SK-N-SH (cell line): ENCODE measurements around the gene POT1. TPM values are rescaled to one million over a fixed set of nuclear protein-coding genes. Genes with fewer than 3 reads are reported as not detected.

Source experiments
- CTCF ChIA-PET: fragments of 300-600, 350-600 bp; formaldehyde crosslinking; extraction: SDS; loops from one replicate; lab custom pipeline; 2021; lab: Yijun Ruan, JAX
- POLR2A ChIA-PET: fragments of 350-600 bp; sonication (Branson Sonifier 250); formaldehyde crosslinking; extraction: SDS; loops from one replicate; lab custom pipeline; 2020; ENCODE audit warnings: antibody characterized with exemption, inconsistent platforms; lab: Yijun Ruan, JAX
- DNase-seq: peaks from one replicate; pipeline ENCODE4 v3.0.0; 2012
- H2AFZ ChIP-seq: fragments of 200-600 bp; sonication (generic); 2 replicates; pipeline ENCODE4 v1.8.1; 2016; ENCODE audit warnings: antibody characterized with exemption, mild to moderate bottlenecking, low read depth
- H3F3A ChIP-seq: fragments of 200-600 bp; sonication (generic); replicated peaks from 2 replicates; pipeline ENCODE3; 2016; ENCODE audit warnings: antibody characterized with exemption, mild to moderate bottlenecking; ENCODE audit not compliant: insufficient read depth
- H3K27ac ChIP-seq, 2 experiments: fragments of 200-500 bp in 1 of 2; fragments of 200-600 bp in 1 of 2; sonication (Bioruptor generic) in 1 of 2; sonication (generic), shearing (Covaris generic) in 1 of 2; 2 replicates each; pipeline versions ENCODE4 v1.5.1 to v1.6.1; 2014 to 2016; ENCODE audit warnings: low read depth in 2 of 2, inconsistent platforms in 1 of 2, low read length in 1 of 2, mild to moderate bottlenecking in 1 of 2, mixed read lengths in 1 of 2
- H3K27me3 ChIP-seq: fragments of 200-600 bp; sonication (generic), shearing (Covaris generic); 2 replicates; pipeline ENCODE4 v1.6.1; 2016; ENCODE audit warnings: mixed run types; ENCODE audit not compliant: insufficient read depth
- H3K36me3 ChIP-seq, 2 experiments: fragments of 200-500 bp in 1 of 2; fragments of 200-600 bp in 1 of 2; sonication (Bioruptor generic) in 1 of 2; sonication (generic) in 1 of 2; replicated peaks in 1 of 2; 2 replicates each; pipeline versions ENCODE3 to v1.5.1; 2014 to 2016; ENCODE audit warnings: low read length in 1 of 2, mild to moderate bottlenecking in 1 of 2; ENCODE audit not compliant: insufficient read depth in 2 of 2, control insufficient read depth in 1 of 2
- H3K4me1 ChIP-seq, 2 experiments: fragments of 200-500 bp in 1 of 2; fragments of 200-600 bp in 1 of 2; sonication (Bioruptor generic) in 1 of 2; sonication (generic), shearing (Covaris generic) in 1 of 2; 2 replicates each; pipeline versions ENCODE4 v1.5.1 to v1.6.1; 2014 to 2016; ENCODE audit warnings: low read depth in 1 of 2, low read length in 1 of 2, mixed run types in 1 of 2; ENCODE audit not compliant: insufficient read depth in 2 of 2, control insufficient read depth in 1 of 2
- H3K4me2 ChIP-seq: fragments of 200-600 bp; sonication (generic), shearing (Covaris generic); 2 replicates; pipeline ENCODE4 v1.6.1; 2017; ENCODE audit warnings: mixed run types
- H3K4me3 ChIP-seq, 2 experiments: fragments of 200-500 bp in 1 of 2; fragments of 200-600 bp in 1 of 2; sonication (Bioruptor generic) in 1 of 2; sonication (generic), shearing (Covaris generic) in 1 of 2; 2 replicates each; pipeline versions ENCODE4 v1.5.1 to v1.8.1; 2014 to 2016; ENCODE audit warnings: low read depth in 2 of 2, inconsistent platforms in 1 of 2, low read length in 1 of 2, mild to moderate bottlenecking in 1 of 2, mixed read lengths in 1 of 2, moderate library complexity in 1 of 2
- H3K79me2 ChIP-seq: fragments of 200-600 bp; sonication (generic); 2 replicates; pipeline ENCODE4 v1.8.1; 2017; ENCODE audit warnings: mild to moderate bottlenecking; ENCODE audit not compliant: insufficient read depth
- H3K9ac ChIP-seq: fragments of 200-600 bp; sonication (generic); 2 replicates; pipeline ENCODE4 v1.6.1; 2017; ENCODE audit warnings: mixed run types
- H3K9me2 ChIP-seq: fragments of 200-600 bp; sonication (generic); 2 replicates; pipeline ENCODE4 v1.6.1; 2017; ENCODE audit warnings: mixed run types
- H3K9me3 ChIP-seq: fragments of 200-600 bp; sonication (generic); 2 replicates; pipeline ENCODE4 v1.6.1; 2017; ENCODE audit warnings: mixed run types, mild to moderate bottlenecking, moderate library complexity
- H4K20me1 ChIP-seq: fragments of 200-600 bp; sonication (generic); 2 replicates; pipeline ENCODE4 v1.6.1; 2017; ENCODE audit warnings: mild to moderate bottlenecking, mixed run types; ENCODE audit not compliant: insufficient read depth
- CHD2 ChIP-seq: fragments of 150-350 bp; IDR thresholded peaks from 2 replicates; pipeline ENCODE4 v1.6.1; 2018; ENCODE audit warnings: low read length; ENCODE audit not compliant: partially characterized antibody
- CTCF ChIP-seq: fragments of 200-600 bp; sonication (generic); IDR thresholded peaks from 2 replicates; pipeline ENCODE4 v1.6.1; 2017; ENCODE audit warnings: antibody characterized with exemption, mild to moderate bottlenecking, moderate library complexity
- EP300 ChIP-seq, 2 experiments: IDR thresholded peaks; 2 replicates each; pipeline versions ENCODE4 v1.4.0 to v1.6.1; 2012; ENCODE audit warnings: borderline replicate concordance in 1 of 2, low read depth in 1 of 2, low read length in 1 of 2
- GABPA ChIP-seq: IDR thresholded peaks from 2 replicates; pipeline ENCODE4 v1.4.0; 2012; ENCODE audit warnings: low read depth, mild to moderate bottlenecking
- GATA2 ChIP-seq: sonication (generic); formaldehyde crosslinking; IDR thresholded peaks from 2 replicates; pipeline ENCODE4 v1.5.0; 2020; ENCODE audit warnings: mild to moderate bottlenecking, missing genetic modification reagents
- MAX ChIP-seq: IDR thresholded peaks from 2 replicates; pipeline ENCODE4 v1.4.0; 2012; ENCODE audit warnings: low read depth
- MEF2A ChIP-seq: IDR thresholded peaks from 2 replicates; pipeline ENCODE4 v1.4.0; 2012; ENCODE audit warnings: low read depth, borderline replicate concordance
- MXI1 ChIP-seq: IDR thresholded peaks from 2 replicates; pipeline ENCODE4 v1.6.1; 2012; ENCODE audit warnings: mild to moderate bottlenecking, low read depth, low read length, improper control_type of control experiment
- NFIC ChIP-seq: IDR thresholded peaks from 2 replicates; pipeline ENCODE4 v1.4.0; 2012; ENCODE audit warnings: borderline replicate concordance
- NRF1 ChIP-seq: IDR thresholded peaks from 2 replicates; pipeline ENCODE4 v1.6.1; 2012; ENCODE audit warnings: low read depth, mild to moderate bottlenecking, low read length
- PBX3 ChIP-seq: IDR thresholded peaks from 2 replicates; pipeline ENCODE4; 2012
- RFX5 ChIP-seq: IDR thresholded peaks from 2 replicates; pipeline ENCODE4 v1.6.1; 2012; ENCODE audit warnings: mild to moderate bottlenecking, improper control_type of control experiment, low read length
- SIN3A ChIP-seq: IDR thresholded peaks from 2 replicates; pipeline ENCODE4 v1.6.1; 2012; ENCODE audit warnings: low read depth, mild to moderate bottlenecking, low read length, moderate library complexity, borderline replicate concordance
- SMC3 ChIP-seq: IDR thresholded peaks from 2 replicates; pipeline ENCODE4 v1.6.1; 2012; ENCODE audit warnings: low read depth, low read length, improper control_type of control experiment
- TCF12 ChIP-seq: IDR thresholded peaks from 2 replicates; pipeline ENCODE4 v1.4.0; 2012
- WGBS: methylation state at CpG from one replicate; pipeline ENCODE4 v1.1.6; 2017; ENCODE audit warnings: low lambda C conversion rate; 5-methylcytosine and 5-hydroxymethylcytosine counted together
- polyA plus RNA-seq, 3 experiments: library from polyadenylated mRNA; depleted of rRNA; stranded (reverse); fragments of >200 nt; gene quantifications; 2 replicates each; pipeline ENCODE4 v1.2.3, GENCODE V29; 2012
- TF ChIP-seq, protein P1 (sequence below): IDR thresholded peaks from 2 replicates; pipeline ENCODE4 v1.6.1; 2012; ENCODE audit warnings: mild to moderate bottlenecking, low read depth, low read length, moderate library complexity
- TF ChIP-seq, protein P2 (sequence below): fragments of 150-350 bp; IDR thresholded peaks from 2 replicates; pipeline ENCODE4 v1.6.1; 2016; ENCODE audit warnings: mild to moderate bottlenecking, low read depth, low read length
- TF ChIP-seq, protein P3 (sequence below): fragments of 150-350 bp; IDR thresholded peaks from 2 replicates; pipeline ENCODE4 v1.6.1; 2017; ENCODE audit warnings: antibody characterized with exemption, low read length, low read depth, borderline replicate concordance

POT1 gene
- polyA plus RNA-seq, 1 of the 3 experiments (the other 2 are of a cell fraction) = 18.1 TPM

GRCh38 chr7:124783271-124783670 is 146.4 kb downstream of the POT1 start (continued):
- no peak for TF ChIP-seq CTCF
- no peak for TF ChIP-seq CHD2
- TF ChIP-seq NFIC = no peak
- TF ChIP-seq SIN3A = no peak
- no peak for TF ChIP-seq TCF12
- TF ChIP-seq, protein P1, sequence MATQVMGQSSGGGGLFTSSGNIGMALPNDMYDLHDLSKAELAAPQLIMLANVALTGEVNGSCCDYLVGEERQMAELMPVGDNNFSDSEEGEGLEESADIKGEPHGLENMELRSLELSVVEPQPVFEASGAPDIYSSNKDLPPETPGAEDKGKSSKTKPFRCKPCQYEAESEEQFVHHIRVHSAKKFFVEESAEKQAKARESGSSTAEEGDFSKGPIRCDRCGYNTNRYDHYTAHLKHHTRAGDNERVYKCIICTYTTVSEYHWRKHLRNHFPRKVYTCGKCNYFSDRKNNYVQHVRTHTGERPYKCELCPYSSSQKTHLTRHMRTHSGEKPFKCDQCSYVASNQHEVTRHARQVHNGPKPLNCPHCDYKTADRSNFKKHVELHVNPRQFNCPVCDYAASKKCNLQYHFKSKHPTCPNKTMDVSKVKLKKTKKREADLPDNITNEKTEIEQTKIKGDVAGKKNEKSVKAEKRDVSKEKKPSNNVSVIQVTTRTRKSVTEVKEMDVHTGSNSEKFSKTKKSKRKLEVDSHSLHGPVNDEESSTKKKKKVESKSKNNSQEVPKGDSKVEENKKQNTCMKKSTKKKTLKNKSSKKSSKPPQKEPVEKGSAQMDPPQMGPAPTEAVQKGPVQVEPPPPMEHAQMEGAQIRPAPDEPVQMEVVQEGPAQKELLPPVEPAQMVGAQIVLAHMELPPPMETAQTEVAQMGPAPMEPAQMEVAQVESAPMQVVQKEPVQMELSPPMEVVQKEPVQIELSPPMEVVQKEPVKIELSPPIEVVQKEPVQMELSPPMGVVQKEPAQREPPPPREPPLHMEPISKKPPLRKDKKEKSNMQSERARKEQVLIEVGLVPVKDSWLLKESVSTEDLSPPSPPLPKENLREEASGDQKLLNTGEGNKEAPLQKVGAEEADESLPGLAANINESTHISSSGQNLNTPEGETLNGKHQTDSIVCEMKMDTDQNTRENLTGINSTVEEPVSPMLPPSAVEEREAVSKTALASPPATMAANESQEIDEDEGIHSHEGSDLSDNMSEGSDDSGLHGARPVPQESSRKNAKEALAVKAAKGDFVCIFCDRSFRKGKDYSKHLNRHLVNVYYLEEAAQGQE = no peak
- no peak for TF ChIP-seq MEF2A

GRCh38 chr7:124781907-124782734 is 147.5 kb downstream of the POT1 start:
- Histone ChIP-seq H3K4me3 (no peak overlapping the region), H4K20me1 (no peaks in the 10 kb centered on the region), H3K4me2 (no peak overlapping the region), H3K4me1 (no peaks in the 10 kb centered on the region), H2AFZ (no peak overlapping the region), H3K9me2 (no peaks in the 10 kb centered on the region), H3K36me3 (no peaks in the 10 kb centered on the region), H3K9me3 (no peaks in the 10 kb centered on the region), H3K27ac (no peak overlapping the region), H3K9ac (no peak overlapping the region), H3F3A (no peaks in the 10 kb centered on the region), H3K79me2 (no peaks in the 10 kb centered on the region), H3K27me3 (no peaks in the 10 kb centered on the region)
- WGBS = 71% methylated on average over 12 of the region's 12 CpGs
- TF ChIP-seq NFIC (no peak), GATA2 (CRISPR knock-in tag) (no peak), MAX (no peak), NRF1 (no peak), SMC3 (no peak), GABPA (no peak), MXI1 (no peak), PBX3 (no peak), EP300 (IDR thresholded peaks at IDR 0.05; ENCODE audit: borderline replicate concordance in 1 of 2, low read depth in 1 of 2, low read length in 1 of 2) (no peak), RFX5 (no peak), MEF2A (no peak)
- TF ChIP-seq, protein P2, sequence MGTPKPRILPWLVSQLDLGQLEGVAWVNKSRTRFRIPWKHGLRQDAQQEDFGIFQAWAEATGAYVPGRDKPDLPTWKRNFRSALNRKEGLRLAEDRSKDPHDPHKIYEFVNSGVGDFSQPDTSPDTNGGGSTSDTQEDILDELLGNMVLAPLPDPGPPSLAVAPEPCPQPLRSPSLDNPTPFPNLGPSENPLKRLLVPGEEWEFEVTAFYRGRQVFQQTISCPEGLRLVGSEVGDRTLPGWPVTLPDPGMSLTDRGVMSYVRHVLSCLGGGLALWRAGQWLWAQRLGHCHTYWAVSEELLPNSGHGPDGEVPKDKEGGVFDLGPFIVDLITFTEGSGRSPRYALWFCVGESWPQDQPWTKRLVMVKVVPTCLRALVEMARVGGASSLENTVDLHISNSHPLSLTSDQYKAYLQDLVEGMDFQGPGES = no peak
- TF ChIP-seq, protein P3, sequence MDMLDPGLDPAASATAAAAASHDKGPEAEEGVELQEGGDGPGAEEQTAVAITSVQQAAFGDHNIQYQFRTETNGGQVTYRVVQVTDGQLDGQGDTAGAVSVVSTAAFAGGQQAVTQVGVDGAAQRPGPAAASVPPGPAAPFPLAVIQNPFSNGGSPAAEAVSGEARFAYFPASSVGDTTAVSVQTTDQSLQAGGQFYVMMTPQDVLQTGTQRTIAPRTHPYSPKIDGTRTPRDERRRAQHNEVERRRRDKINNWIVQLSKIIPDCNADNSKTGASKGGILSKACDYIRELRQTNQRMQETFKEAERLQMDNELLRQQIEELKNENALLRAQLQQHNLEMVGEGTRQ = no peak
- ChIA-PET CTCF (interaction anchor here (0.6 to 8.5 kb wide), 5 partner anchors 10 to 816 kb away, joined by 3 to 102 read pairs (median 4); no protein-coding TSS in a partner anchor), POLR2A (no interaction called here)
- DNase-seq = no peak
